HCEC 1CT (cell line): Measurements from ENCODE around the gene TADA2A.
"Not testable (repeated sequence)": the region's sequence is repeated elsewhere in the genome, so short reads cannot be mapped to it uniquely, and the experiment has no call there.

Source experiments
- DNase-seq: peaks from one replicate; pipeline ENCODE4 v3.0.0-alpha.2; 2017

Gene TADA2A

DNA sequence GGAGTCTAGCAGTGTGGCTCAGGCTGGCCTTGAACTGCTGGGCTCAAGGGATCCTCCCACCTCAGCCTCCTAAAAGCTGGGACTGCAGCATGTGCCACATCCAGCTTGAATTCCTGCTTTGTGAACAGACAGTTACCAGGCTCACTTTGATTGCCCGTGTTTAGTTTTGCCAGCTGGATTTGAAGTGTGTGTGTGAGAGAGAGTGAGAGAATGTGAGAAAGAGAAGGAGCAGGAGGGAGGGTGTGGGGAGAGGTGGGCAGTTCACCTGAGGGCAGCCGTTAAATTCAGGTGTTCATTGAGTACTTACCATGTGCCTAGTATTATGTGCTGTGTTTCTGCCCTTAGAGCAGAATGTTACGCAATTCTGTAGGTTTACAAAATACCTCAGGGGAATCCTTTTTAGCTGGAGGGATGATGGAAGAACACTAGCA is 87.7 kb downstream of the TADA2A start:
- DNase-seq = no peak

DNA sequence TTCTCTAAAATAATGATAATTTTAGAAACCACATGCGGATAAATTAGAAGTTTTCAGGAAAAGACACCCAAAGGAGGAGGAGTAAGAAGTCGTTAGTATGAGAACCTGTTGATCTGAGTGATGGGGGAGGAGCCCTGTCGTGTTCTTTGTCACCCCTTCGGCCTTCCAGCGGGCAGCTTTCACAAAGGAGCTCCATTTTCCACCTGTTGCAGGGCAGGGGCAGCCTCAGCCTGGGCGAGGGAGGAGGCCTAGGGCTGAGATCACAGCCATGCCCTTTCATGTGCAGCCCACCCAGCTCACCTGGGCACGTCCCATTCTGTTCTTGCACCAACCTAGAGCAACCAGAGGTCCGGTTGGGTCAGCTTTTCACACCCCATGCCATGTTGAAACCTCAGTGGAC is 88.3 kb downstream of the TADA2A start:
- DNase-seq = no peak

DNA sequence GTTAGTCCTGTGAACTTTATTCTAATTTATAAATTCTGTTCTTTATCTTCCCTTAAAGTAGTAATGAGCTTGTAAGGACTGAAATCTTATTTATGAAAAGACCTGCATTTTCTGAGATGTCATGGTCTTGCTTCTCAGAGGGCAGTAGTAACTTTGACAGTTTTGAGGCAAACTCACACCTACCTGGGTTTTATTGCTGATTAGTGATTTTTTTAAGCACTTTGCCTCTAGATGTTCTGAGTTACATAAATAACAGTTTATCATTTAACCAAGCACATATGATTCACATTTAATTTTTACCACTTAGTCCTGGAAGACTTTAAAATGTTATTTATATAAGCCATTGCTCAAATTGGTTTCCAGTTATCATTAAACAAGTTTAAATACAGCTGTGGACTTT is 93.7 kb downstream of the TADA2A start:
- no peak for DNase-seq

DNA sequence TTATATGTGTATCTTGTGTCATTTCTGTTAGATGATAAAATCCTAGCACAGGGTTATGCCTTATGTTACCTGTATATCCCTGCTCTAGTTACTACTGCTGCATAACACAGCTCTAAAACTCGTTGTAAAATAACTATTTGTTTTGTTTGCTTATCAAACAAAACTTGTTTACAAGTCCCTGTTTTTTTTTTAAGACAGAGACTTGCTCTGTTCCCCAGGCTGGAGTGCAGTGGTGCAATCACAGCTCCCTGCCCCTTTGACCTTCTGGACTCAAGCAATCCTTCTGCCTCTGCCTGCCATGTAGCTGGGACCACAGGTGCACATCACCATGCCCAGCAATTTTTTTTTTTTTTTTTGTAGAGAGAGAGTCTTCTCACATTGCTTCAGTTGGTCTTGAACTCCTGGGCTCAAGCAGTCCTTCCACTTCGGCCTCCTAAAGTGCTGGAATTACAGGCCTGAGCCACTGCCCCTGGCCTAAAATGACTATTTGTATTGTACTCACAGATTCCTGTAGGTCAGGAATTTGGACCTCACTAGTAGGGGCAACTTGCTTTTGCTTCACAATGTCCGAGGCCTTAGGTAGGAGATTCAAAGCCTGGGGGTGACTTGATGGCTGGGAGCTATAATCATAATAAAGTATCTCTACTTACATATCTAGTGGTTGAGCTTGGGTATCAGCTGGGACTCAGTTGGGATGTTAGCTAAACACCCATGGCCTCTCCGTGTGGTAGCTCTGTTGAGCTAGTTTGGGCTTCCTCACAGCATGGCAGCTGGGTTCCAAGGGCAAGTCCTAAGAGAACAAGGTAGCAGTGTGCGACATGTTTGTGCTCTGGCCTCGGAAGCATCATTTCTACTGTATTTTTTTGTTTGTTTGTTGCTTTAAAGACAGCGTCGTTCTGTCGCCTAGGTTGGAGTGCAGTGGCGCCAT is 95.6 kb downstream of the TADA2A start:
- DNase-seq = no peak

DNA sequence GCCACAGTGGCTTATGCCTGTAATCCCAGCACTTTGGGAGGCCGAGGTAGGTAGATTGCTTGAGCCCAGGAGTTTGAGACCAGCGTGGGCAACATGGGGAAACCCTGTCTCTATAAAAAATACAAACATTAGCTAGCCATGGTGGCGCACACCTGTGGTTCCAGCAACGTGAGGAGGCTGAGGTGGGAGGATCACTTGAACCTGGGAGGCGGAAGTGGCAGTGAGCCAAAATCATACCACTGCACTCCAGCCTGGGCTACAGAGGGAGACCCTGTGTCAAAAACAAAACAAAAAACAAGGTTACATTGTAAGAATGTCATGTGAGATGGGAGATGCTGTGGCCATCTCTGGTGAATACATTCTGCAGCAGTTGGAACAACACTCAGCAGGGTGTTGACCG is 96.5 kb downstream of the TADA2A start:
- no peak for DNase-seq

DNA sequence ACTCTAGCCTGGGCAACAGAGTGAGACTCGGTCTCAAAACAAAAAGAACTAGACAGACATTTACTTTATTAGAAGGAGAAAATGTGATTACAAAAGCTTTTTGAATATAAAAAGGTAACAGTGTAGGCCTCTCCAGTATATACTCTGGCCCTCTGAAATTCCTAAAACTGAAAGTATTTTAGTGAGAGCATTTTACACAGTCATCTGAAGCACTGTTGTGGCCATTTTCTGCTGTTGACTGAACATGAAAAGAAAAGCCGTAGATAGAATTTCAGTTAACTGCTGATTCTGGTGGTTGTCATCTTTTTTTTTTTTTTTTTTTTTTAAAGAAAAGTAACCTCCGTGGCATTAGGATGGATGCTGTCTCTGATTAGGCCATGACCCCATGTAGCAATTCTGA is 98.6 kb downstream of the TADA2A start:
- no peak for DNase-seq

DNA sequence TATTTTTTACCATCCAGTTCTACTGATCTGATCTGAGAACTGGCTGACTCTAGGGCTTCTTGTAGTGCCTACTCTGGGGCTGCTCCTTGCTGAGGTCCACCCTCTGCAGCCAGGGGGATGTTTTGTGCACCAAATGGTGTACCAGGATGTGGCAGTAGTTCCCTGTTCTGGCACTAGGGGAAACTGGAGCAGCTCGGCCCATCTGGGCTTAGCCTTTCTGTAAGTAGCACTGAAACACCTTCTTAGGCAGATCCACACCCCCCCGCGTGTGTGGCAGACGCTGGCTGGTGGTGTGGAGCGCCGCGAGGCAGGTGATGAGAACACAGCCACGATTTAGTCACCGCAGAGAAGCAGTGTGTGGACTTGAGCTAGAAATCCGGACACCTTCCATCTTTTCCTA is 100.0 kb downstream of the TADA2A start:
- peak; percentile 61 for DNase-seq

DNA sequence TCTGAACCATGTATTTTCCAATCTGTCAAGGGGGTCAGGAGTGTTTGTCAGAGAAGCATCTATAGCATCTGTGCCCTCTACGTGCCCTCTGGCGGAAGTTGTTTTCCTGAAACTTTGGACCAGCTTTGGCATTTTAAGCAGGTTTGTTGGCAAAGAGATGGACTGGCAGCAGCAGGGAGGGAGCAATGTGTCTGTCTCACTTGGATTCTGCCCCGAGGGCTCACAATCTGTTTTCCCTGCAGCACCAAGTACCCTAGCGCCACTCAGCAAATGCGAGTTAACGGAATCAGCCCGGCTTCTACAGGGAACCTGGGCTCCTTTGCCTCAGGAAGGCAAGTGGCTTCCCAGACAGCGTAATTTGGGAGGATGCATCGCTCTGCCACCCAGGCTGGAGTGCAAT is 100.4 kb downstream of the TADA2A start:
- no peak for DNase-seq

DNA sequence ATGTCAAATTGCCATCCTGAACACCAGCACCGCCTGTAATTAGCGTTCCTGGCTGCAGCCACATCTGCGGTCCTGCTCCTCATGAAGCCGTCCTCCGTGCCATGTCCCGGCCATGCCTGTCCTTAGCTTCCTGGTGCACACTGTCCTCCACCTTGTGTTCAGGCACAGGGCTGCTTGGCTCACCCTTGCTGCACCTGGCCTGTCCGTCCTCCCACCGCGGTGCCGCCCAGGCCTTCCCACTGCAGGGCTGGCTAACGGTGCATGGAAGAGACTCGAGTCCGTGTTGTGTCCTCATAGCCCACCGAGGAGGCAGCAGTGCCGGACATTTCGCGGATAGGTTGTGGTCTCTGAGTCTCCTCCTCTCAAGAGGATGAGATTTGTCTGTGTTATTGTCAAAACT is 103.4 kb downstream of the TADA2A start:
- no peak for DNase-seq

DNA sequence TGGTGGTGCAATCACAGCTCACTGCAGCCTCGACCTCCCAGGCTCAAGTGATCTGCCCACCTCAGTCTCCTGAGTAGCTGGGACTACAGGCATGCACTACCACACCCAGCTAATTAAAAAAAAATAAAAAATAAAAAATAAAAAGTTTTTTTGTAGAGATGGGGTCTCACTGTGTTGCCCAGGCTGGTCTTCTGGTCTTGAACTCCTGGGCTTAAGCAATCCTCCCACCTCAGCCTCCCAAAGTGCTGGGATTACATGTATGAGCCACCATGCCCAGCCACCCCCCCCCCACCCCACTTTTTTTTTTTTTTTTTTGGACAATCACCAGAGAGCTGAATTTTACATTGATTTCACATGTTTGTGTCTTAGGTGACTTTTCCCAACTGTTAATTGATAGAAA is 105.0 kb downstream of the TADA2A start:
- not testable (repeated sequence) for DNase-seq

DNA sequence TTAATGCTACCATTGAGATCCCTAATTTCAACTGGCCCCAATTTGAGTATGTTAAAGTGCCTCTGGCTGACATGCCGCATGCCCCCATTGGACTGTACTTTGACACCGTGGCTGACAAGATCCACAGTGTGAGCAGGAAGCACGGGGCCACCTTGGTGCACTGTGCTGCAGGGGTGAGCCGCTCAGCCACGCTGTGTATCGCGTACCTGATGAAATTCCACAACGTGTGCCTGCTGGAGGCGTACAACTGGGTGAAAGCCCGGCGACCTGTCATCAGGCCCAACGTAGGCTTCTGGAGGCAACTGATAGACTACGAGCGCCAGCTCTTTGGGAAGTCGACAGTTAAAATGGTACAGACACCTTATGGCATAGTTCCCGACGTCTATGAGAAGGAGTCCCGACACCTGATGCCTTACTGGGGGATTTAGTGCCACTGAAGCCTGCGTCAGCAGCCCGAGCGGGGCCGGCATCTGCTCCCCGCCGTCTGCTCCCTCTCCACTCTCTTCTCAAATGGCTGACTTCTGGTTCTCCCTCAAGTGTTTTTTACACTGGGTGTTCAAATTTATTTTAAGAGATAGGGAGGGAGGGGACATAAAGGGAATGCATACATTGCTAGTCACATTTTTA is 105.9 kb downstream of the TADA2A start:
- DNase-seq = no peak

DNA sequence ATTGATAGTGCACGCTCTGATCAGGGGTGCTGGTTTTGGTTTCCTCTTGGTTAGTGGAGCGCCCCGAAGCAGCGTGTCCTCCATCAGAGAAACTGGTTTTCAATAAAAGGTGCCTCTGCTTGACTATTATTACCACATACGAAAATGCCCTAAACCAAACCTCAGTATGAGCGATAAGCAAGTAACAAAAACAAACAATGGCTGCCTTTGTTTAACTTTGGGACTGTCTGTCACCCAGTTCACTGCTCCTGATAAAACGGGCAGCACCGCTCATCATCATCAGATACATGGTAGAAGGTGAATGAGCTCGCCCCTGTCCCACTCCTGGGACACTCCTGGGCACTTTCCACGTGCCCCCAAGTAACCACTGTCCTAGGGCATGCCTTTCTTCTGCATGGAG is 107.0 kb downstream of the TADA2A start:
- no peak for DNase-seq

DNA sequence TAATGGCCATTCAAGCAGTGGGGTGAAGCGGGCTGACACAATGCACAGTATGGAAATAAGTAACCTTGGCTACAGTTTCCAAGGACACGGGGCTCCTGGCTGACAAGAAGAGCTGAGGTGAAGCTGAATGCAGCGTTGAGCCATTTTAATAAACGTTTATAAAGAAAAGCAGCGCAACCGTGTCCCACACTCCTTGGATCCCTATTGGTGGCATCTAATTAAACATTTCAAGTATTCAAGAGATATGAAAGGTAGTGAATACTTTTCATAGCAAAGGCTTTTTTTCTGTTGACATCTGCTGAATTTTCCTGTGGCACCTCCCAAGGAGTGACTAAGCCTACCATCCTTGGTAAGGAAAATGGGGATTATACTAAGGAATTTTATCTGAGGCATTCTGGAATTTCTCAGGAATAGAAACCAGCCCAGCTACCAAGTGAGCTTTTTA is 109.5 kb downstream of the TADA2A start:
- no peak for DNase-seq

DNA sequence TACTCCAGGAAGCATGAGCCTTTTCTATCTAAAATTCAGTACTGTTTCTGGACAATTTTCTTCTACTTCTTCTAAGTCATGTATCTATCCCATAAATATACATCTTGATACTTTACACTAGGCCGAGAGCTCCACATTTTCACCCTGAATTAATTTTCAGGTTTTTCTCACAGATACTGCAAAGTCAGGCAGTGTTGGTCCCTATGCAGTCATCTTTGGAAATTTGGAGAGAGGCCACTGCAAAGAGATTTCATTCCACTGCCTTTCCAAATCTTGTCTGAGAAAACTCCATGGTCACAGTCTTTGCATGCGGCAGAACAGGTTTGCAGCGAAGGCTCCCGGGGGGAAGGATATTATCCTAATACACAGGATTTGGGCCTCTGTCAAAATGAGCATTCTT is 111.2 kb downstream of the TADA2A start:
- no peak for DNase-seq

DNA sequence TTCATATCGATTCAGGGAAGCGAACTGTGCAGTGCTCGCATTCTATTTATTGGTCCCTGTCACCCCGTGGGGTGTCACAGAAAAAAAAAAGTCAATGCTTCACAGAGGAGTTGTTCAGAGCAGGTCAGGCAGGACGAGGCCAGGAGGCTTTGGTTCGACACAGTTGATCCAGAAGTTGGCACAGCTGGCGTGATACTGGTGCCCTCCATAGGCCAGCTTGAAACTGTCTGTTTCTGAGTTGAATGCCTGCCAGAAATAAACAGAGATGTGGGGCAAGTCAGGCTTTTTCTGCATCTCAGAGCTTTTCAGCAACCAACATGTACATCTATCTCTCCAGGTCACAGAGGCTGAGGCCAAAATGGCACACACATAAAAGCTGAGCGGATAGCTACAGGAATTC is 112.1 kb downstream of the TADA2A start:
- no peak for DNase-seq

DNA sequence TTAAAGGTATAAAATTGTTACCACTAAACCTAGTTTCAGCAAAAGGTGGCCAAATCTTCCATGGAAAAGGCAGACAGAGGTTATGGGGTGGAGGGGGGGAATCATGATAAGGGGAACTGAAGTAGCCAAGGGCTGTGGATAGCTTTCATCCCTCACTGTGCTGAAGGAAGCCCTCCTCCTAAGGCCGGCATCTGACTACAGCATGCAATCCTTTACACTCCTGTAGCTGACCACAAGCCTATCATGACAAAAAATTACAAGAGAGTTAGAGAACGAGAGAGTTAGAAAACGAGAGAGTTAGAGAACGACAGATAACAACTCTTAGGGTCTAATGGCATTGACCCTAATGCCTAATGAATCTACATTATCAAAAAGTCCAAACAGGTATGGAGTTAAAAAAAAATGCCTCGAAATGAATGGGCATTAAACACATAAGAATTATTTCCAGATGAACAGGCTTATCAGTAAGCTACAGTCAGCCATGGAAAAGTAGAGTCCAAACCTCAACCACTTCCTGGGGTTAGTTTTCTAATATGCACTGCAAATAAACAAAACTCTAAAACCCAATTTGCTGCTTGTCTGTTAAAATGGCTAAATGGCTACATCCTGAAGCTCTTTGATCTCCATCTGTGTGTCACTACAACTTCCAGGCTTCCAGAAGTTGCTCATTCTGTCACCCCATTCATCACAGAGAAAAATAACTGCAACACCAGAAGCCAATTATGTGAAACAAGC is 112.7 kb downstream of the TADA2A start:
- DNase-seq = no peak

DNA sequence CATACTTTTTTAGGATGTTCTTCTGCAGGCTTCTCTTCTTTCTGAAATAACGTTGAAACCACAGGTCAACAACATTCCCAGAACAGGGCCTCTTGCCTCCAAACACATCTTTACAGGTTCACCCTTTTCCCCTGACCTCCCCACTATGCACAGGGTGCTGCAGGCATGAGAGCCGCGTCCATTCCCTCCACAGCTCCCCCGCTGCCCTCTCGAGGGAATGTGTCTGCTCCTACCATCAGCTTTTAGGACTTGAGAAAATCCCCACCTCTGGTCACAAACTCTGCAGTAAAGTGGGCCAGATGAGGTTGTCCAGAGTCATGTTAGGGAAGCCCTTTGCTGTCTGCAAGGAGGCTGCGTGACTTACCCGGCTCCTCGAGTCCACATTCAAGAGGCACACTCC is 113.5 kb downstream of the TADA2A start:
- DNase-seq = no peak

DNA sequence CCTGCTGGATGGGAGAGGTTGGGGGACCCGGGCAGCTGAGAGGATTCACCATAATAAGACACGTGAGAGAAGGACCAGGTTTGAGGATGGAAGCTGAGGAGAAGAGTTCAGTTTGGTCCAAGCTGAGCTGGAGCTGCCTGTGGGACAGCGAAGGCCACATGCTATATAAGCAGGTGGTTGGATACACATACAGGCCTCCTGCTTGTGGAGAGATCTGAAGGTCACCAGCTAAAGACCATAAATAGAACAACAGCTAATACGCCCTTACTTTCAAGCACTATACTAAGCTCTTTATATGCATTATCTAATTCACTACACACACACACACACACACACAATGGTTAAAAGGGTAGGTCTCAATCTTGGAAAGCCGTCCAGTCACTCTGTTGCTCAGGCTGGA is 115.1 kb downstream of the TADA2A start:
- no peak for DNase-seq

DNA sequence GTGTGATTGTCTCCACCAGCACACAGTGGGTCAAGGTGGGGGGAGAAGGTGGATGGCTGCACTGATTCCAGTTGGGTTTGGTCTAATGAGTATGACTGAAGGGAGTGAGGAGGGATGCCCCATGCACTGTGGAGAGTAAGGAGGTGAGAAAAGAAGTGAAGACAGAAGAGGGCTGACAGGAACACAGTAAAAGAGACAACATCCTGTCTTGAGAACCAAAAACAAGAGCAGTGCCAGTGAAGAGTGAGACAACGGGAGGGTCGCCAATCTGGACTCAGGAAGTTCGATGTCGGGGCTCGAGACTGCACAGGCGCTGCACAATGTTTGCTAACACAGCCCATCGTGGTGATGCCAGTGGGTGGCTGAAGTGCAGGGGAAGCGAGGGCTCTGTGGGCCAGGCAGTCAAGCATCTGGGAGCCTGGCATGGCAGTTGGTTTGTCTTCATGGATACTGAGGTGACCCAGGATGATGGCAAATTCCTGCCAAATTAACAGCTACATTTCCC is 117.1 kb downstream of the TADA2A start:
- no peak for DNase-seq

DNA sequence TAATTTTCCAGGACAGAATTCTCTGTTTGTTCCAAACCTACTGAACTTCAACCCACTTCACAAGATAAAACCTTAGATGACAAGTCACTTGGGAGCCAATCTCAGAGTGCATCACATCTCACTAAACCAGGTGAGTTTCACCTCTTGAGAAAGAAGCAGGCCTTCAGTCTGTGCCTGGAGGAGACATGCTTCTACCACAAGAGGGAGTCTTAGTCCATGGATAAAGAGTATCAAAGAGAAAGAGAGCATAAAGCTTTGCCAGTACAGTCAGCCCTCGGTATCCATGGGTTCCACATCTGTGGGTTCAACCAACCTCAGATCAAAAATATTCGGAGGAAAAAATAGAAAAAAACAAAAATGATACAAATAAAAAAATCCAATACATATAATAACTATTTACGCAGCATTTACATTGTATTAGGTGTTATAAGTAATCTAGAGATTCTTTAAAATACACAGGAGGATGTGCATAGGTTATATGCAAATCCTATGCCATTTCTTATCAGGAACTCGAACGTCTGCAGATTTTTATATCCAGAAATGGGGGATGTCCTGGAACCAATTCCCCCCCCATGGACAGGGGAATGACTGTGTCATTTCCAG is 120.7 kb downstream of the TADA2A start:
- peak; percentile 45 for DNase-seq
